GM23248 (cell line): ENCODE results near the gene TAP1. TPM values are rescaled to one million over a fixed set of nuclear protein-coding genes. Genes with fewer than 3 reads are reported as not detected.
"Not testable (repeated sequence)": the region's sequence is repeated elsewhere in the genome, so short reads cannot be mapped to it uniquely, and the experiment has no call there.

Source experiments
- DNase-seq: peaks from one replicate; pipeline ENCODE4 v3.0.0-alpha.2; 2015
- H2AFZ ChIP-seq: fragments of 200-600 bp; sonication (generic); 2 replicates; pipeline ENCODE4 v1.6.1; 2016; ENCODE audit warnings: antibody characterized with exemption
- H3F3A ChIP-seq: fragments of 200-600 bp; sonication (generic); 2 replicates; pipeline ENCODE4 v1.6.1; 2016; ENCODE audit warnings: mild to moderate bottlenecking, antibody characterized with exemption, mixed run types; ENCODE audit not compliant: insufficient read depth
- H3K27ac ChIP-seq: fragments of 200-600 bp; sonication (generic); 2 replicates; pipeline ENCODE4 v1.5.1; 2016; ENCODE audit warnings: mild to moderate bottlenecking
- H3K27me3 ChIP-seq: fragments of 200-600 bp; sonication (generic); replicated peaks from 2 replicates; pipeline ENCODE4 v1.6.1; 2016; ENCODE audit warnings: mild to moderate bottlenecking; ENCODE audit not compliant: insufficient read depth
- H3K36me3 ChIP-seq: fragments of 200-600 bp; sonication (generic); 2 replicates; pipeline ENCODE4 v1.6.1; 2016; ENCODE audit warnings: low read depth, mild to moderate bottlenecking
- H3K4me1 ChIP-seq: fragments of 200-600 bp; sonication (generic); 2 replicates; pipeline ENCODE4 v1.6.1; 2016; ENCODE audit warnings: mild to moderate bottlenecking; ENCODE audit not compliant: insufficient read depth
- H3K4me2 ChIP-seq: fragments of 200-600 bp; sonication (generic); one replicate; pipeline ENCODE4 v1.6.1; 2016; ENCODE audit warnings: mild to moderate bottlenecking; ENCODE audit not compliant: unreplicated experiment
- H3K4me3 ChIP-seq: fragments of 200-600 bp; sonication (generic); 2 replicates; pipeline ENCODE4 v1.5.1; 2016; ENCODE audit warnings: mild to moderate bottlenecking
- H3K79me2 ChIP-seq: fragments of 200-600 bp; sonication (generic); 2 replicates; pipeline ENCODE4 v1.6.1; 2016; ENCODE audit warnings: mild to moderate bottlenecking; ENCODE audit not compliant: insufficient read depth
- H3K9ac ChIP-seq: fragments of 200-600 bp; sonication (generic); 2 replicates; pipeline ENCODE4 v1.6.1; 2016; ENCODE audit warnings: mild to moderate bottlenecking
- H3K9me2 ChIP-seq: fragments of 200-600 bp; sonication (generic); 2 replicates; pipeline ENCODE4 v1.6.1; 2016; ENCODE audit warnings: mixed run types, mild to moderate bottlenecking, moderate library complexity; ENCODE audit not compliant: insufficient read depth
- H3K9me3 ChIP-seq: fragments of 200-600 bp; sonication (generic); one replicate; pipeline ENCODE4 v1.6.1; 2017; ENCODE audit warnings: low read depth
- H4K20me1 ChIP-seq: fragments of 200-600 bp; sonication (generic); 2 replicates; pipeline ENCODE4 v1.6.0; 2016; ENCODE audit not compliant: insufficient read depth
- EZH2 ChIP-seq: fragments of 200-600 bp; sonication (generic); IDR thresholded peaks from 2 replicates; pipeline ENCODE4 v1.6.1; 2018; ENCODE audit warnings: antibody characterized with exemption, mild to moderate bottlenecking; ENCODE audit not compliant: insufficient read depth, poor library complexity, severe bottlenecking
- EZH2phosphoT487 ChIP-seq: fragments of 200-600 bp; sonication (generic); IDR thresholded peaks from 2 replicates; pipeline ENCODE4 v1.6.1; 2018; ENCODE audit warnings: antibody characterized with exemption, moderate library complexity, mild to moderate bottlenecking, low read depth; ENCODE audit not compliant: insufficient read depth
- WGBS, 2 experiments: methylation state at CpG; one replicate each; pipeline ENCODE4 v1.1.6; 2015 to 2017; ENCODE audit warnings: low lambda C conversion rate in 2 of 2, low coverage in 1 of 2; ENCODE audit errors: missing lambda C conversion rate in 2 of 2; 5-methylcytosine and 5-hydroxymethylcytosine counted together
- in situ Hi-C: fragments of 300-500 bp; cut with MboI; formaldehyde crosslinking; loops from 2 replicates; pipeline ENCODE4 v1.15.0; 2020
- polyA plus RNA-seq: library from polyadenylated mRNA; unstranded; fragments of >200 nt; fragmentation: Nextera tagmentation; extraction: Ambion mirVana; gene quantifications from 2 replicates; pipeline ENCODE4 v1.2.1, GENCODE V29; 2016
- total RNA-seq: library from RNA; depleted of rRNA; stranded (reverse); fragments of >200 nt; shearing (Covaris generic); gene quantifications from 2 replicates; pipeline ENCODE4 v1.2.3, GENCODE V29; 2014

The TAP1 gene
- total and polyA plus RNA-seq, 2 experiments from 2014 or later, result 27.5 to 29.8 TPM

- no peaks in the 10 kb centered on the region for H3K36me3 ChIP-seq
- WGBS, 2 experiments, result 74 to 82% methylated on average over 2 of the region's 2 CpGs
- no peak for DNase-seq
- H3K4me3 ChIP-seq, result no peak overlapping the region
- no peak overlapping the region for H2AFZ ChIP-seq
- TF ChIP-seq EZH2 (no peak), EZH2phosphoT487 (no peak)
- H3F3A ChIP-seq, result no peaks in the 10 kb centered on the region
- peaks cover 42% of the 10 kb centered on the region for H3K27me3 ChIP-seq
- H3K9me3 ChIP-seq, result no peaks in the 10 kb centered on the region
- no peaks in the 10 kb centered on the region for H4K20me1 ChIP-seq
- H3K4me1 ChIP-seq, result no peaks in the 10 kb centered on the region
- no peaks in the 10 kb centered on the region for H3K79me2 ChIP-seq
- H3K27ac ChIP-seq, result no peak overlapping the region
- H3K9me2 ChIP-seq, result no peaks in the 10 kb centered on the region
- in situ Hi-C loops, result no loop called here
- no peak overlapping the region for H3K9ac ChIP-seq
- no peak overlapping the region for H3K4me2 ChIP-seq
Measured at GRCh38 chr6:32814145-32814544, 39.4 kb downstream of the TAP1 start.

- no peaks in the 10 kb centered on the region for H3K36me3 ChIP-seq
- WGBS, 2 experiments, result 0% methylated on average over 1 of the region's 1 CpG
- TF ChIP-seq EZH2, result no peak
- TF ChIP-seq EZH2phosphoT487, result no peak
- H3K9me2 ChIP-seq, result no peaks in the 10 kb centered on the region
- H2AFZ ChIP-seq, result no peak overlapping the region
- no peak overlapping the region for H3K27ac ChIP-seq
- H3K4me1 ChIP-seq, result no peaks in the 10 kb centered on the region
- no peak overlapping the region for H3K4me2 ChIP-seq
- no peak overlapping the region for H3K9ac ChIP-seq
- in situ Hi-C loops, result no loop called here
- H4K20me1 ChIP-seq, result no peaks in the 10 kb centered on the region
- H3K27me3 ChIP-seq, result peaks cover 29% of the 10 kb centered on the region
- H3F3A ChIP-seq, result no peaks in the 10 kb centered on the region
- H3K9me3 ChIP-seq, result no peaks in the 10 kb centered on the region
- DNase-seq, result no peak
- no peaks in the 10 kb centered on the region for H3K79me2 ChIP-seq
- H3K4me3 ChIP-seq, result no peak overlapping the region
Measured at GRCh38 chr6:32809171-32809570, 44.3 kb downstream of the TAP1 start.

GRCh38 chr6:32807020-32807580 lies 46.4 kb downstream of the TAP1 start:
- peaks cover 18% of the 10 kb centered on the region for H3K27me3 ChIP-seq
- H3K79me2 ChIP-seq, result no peaks in the 10 kb centered on the region
- no peak overlapping the region for H3K4me3 ChIP-seq
- H3K4me2 ChIP-seq, result no peak overlapping the region
- H3K9ac ChIP-seq, result no peak overlapping the region
- TF ChIP-seq EZH2phosphoT487 (no peak), EZH2 (no peak)
- 80 to 82% methylated on average over 5 of the region's 5 CpGs for WGBS, 2 experiments
- no peaks in the 10 kb centered on the region for H3K9me2 ChIP-seq
- no peaks in the 10 kb centered on the region for H3K36me3 ChIP-seq
- H3F3A ChIP-seq, result no peaks in the 10 kb centered on the region
- no peaks in the 10 kb centered on the region for H3K4me1 ChIP-seq
- no peaks in the 10 kb centered on the region for H4K20me1 ChIP-seq
- H3K27ac ChIP-seq, result no peak overlapping the region
- in situ Hi-C loops, result no loop called here
- no peaks in the 10 kb centered on the region for H3K9me3 ChIP-seq
- DNase-seq, result no peak
- H2AFZ ChIP-seq, result no peak overlapping the region

DNA sequence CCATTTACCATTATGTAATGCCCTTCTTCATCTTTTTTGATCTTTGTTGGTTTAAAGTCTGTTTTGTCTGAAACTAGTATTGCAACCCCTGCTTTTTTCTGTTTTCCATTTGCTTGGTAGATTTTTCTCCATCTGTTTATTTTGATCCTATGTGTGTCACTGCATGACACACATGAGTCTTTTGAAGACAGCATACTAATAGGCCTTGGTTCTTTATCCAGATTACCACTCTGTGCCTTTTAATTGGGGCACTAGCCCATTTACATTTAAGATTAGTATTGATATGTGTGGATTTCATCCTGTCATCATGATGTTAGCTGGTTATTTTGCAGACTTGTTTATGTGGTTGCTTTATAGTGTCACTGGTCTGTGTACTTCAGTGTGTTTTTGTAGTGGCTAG lies 48.1 kb downstream of the TAP1 start:
- H3K27me3 ChIP-seq, result peaks cover 28% of the 10 kb centered on the region
- H4K20me1 ChIP-seq, DNase-seq, H3K4me1 ChIP-seq, H3K4me3 ChIP-seq, H3K9ac ChIP-seq, in situ Hi-C loops, H3K9me2 ChIP-seq, H3K79me2 ChIP-seq, H3K4me2 ChIP-seq, H3F3A ChIP-seq, H3K27ac ChIP-seq, H3K36me3 ChIP-seq, H2AFZ ChIP-seq, H3K9me3 ChIP-seq: not testable (repeated sequence)

DNA sequence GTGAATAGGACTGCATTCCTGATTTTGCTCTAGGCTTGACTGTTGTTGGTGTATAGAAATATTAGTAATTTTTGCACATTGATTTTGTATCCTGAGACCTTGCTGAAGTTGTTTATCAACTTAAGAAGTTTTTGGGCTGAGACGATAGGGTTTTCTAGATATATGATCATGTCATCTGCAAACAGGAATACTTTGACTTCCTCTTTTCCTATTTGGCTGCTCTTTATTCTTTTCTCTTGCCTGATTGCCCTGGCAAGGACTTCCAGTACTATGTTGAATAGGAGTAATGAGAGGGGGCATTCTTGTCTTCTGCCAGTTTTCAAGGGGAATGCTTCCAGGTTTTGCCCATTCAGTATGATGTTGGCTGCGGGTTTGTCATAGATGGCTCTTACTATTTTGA lies 50.1 kb downstream of the TAP1 start:
- in situ Hi-C loops, result no loop called here
- no peaks in the 10 kb centered on the region for H3F3A ChIP-seq
- H2AFZ ChIP-seq, result no peak overlapping the region
- no peaks in the 10 kb centered on the region for H3K4me1 ChIP-seq
- H3K4me3 ChIP-seq, result no peak overlapping the region
- no peak overlapping the region for H3K9ac ChIP-seq
- H3K27me3 ChIP-seq, result peaks cover 28% of the 10 kb centered on the region
- DNase-seq, result no peak
- no peak overlapping the region for H3K4me2 ChIP-seq
- no peak overlapping the region for H3K27ac ChIP-seq
- no peaks in the 10 kb centered on the region for H4K20me1 ChIP-seq
- TF ChIP-seq EZH2, result no peak
- TF ChIP-seq EZH2phosphoT487, result no peak
- H3K79me2 ChIP-seq, result no peaks in the 10 kb centered on the region
- H3K36me3 ChIP-seq, result no peaks in the 10 kb centered on the region
- H3K9me2 ChIP-seq, result no peaks in the 10 kb centered on the region
- 39 to 43% methylated on average over 2 of the region's 2 CpGs for WGBS, 2 experiments
- no peaks in the 10 kb centered on the region for H3K9me3 ChIP-seq
